Natural killer cell treated with Interleukin-12 subunit alpha and Interleukin-12 subunit beta and Interleukin-15 and Interleukin-18, amount 100 ng/mL, for 72 hours (primary cell): ENCODE data around the gene KCND3. TPM values are rescaled to one million over a fixed set of nuclear protein-coding genes. Genes with fewer than 3 reads are reported as not detected.
A peak's percentile ranks its signal among the peaks of the same experiment; 100 is the strongest.
"Not testable (repeated sequence)": the region's sequence is repeated elsewhere in the genome, so short reads cannot be mapped to it uniquely, and the experiment has no call there.

Experiments used
- ATAC-seq, 2 donors: fragments of 150-1000 bp; cut with Tn5 transposase in 1 of 2; sonication (Bioruptor Pico), chemical (Tn5 transposase) in 1 of 2; 2 replicates each; pipeline ENCODE4 v1.10.0; 2021
- DNase-seq: peaks from one replicate; pipeline ENCODE4 v3.0.0; 2022; ENCODE audit warnings: low spot score
- H3K27ac Mint-ChIP-seq, 2 donors: 1 replicate in 1 of 2; 2 replicates in 1 of 2; pipeline ENCODE4 v1.8.0; 2022; ENCODE audit warnings: mixed read lengths in 2 of 2, mild to moderate bottlenecking in 1 of 2, moderate library complexity in 1 of 2
- H3K27me3 Mint-ChIP-seq, 2 donors: 1 replicate in 1 of 2; 2 replicates in 1 of 2; pipeline ENCODE4 v1.8.0; 2022; ENCODE audit warnings: mixed read lengths in 2 of 2
- H3K36me3 Mint-ChIP-seq: one replicate; pipeline ENCODE4 v1.8.0; 2022; ENCODE audit warnings: mixed read lengths
- H3K4me1 Mint-ChIP-seq, 2 donors: 1 replicate in 1 of 2; 2 replicates in 1 of 2; pipeline ENCODE4 v1.8.0; 2022; ENCODE audit warnings: low read depth in 2 of 2, mixed read lengths in 2 of 2, mild to moderate bottlenecking in 1 of 2
- H3K4me3 Mint-ChIP-seq: one replicate; pipeline ENCODE4 v1.8.0; 2022; ENCODE audit warnings: mixed read lengths
- H3K9me3 Mint-ChIP-seq: 2 replicates; pipeline ENCODE4 v1.8.0; 2022; ENCODE audit warnings: mixed read lengths
- total RNA-seq, 2 donors: library from RNA; stranded (reverse); gene quantifications; one replicate each; pipeline ENCODE4 v1.2.3, GENCODE V29; 2022

The KCND3 gene
- total RNA-seq, 2 donors from 2014 or later = not detected

GRCh38 chr1:111754984-111755330 lies 234.5 kb downstream of the KCND3 start:
- Mint-ChIP-seq H3K27ac (peak overlapping the region; percentile 91), H3K4me3 (peak overlapping the region; percentile 92), H3K4me1 (peaks cover 27 to 30% of the 10 kb centered on the region in 2 donors), H3K27me3 (no peaks in the 10 kb centered on the region), H3K9me3 (no peaks in the 10 kb centered on the region), H3K36me3 (peaks cover 7% of the 10 kb centered on the region)
- ATAC-seq = peak in 1 of 2 donors; percentile 11
- DNase-seq = no peak

DNA sequence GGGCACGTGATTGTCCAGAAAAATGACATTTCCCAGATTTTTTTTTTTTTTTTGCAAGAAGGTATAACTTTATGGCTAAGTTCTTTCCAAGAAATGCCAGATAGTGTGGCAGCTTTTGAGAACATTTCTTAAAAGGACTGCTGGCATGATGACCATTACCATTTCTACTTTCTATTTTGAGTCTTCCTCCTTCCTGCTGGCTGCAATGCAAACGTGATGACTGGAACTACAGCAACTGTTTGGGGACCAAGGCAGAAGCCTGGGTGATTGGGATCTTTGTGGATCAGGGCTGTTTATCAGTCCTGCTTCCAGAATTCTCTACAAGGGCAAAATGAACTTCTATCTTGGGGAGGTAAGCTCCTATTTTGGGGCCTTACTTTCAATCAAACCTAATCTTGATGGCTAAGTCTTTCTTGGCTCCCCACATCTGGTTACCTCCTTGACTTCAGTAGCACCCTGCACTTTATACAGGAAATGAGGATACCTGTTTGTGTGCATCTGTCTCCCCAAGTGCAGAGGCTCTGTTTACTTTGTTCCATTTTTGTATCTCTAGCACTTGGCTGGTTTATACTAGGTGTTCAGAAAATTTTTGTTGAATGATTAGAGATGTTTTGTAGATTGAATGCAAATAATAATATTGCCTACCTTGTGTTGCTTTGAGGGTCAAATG lies 237.4 kb downstream of the KCND3 start:
- Mint-ChIP-seq H3K9me3 (no peaks in the 10 kb centered on the region), H3K36me3 (no peaks in the 10 kb centered on the region), H3K27ac (no peak overlapping the region), H3K27me3 (no peaks in the 10 kb centered on the region), H3K4me3 (no peak overlapping the region), H3K4me1 (peaks cover 26 to 28% of the 10 kb centered on the region in 2 donors)
- DNase-seq (no peak), ATAC-seq (no peak)

- Mint-ChIP-seq H3K4me3 (no peak overlapping the region), H3K4me1 (peaks cover 19 to 20% of the 10 kb centered on the region in 2 donors), H3K9me3 (no peaks in the 10 kb centered on the region), H3K27ac (no peak overlapping the region), H3K36me3 (no peaks in the 10 kb centered on the region), H3K27me3 (no peaks in the 10 kb centered on the region)
- ATAC-seq (no peak), DNase-seq (no peak)
Measured at GRCh38 chr1:111750856-111751255, 238.6 kb downstream of the KCND3 start.

GRCh38 chr1:111749628-111750027 lies 239.8 kb downstream of the KCND3 start:
- ATAC-seq (no peak), DNase-seq (no peak)
- H3K4me1 Mint-ChIP-seq = peaks cover 13% of the 10 kb centered on the region in 2 donors
- H3K9me3 Mint-ChIP-seq = no peaks in the 10 kb centered on the region
- H3K4me3 Mint-ChIP-seq = no peak overlapping the region
- no peaks in the 10 kb centered on the region for H3K27me3 Mint-ChIP-seq
- no peak overlapping the region for H3K27ac Mint-ChIP-seq
- H3K36me3 Mint-ChIP-seq = no peaks in the 10 kb centered on the region

GRCh38 chr1:111747947-111748346 lies 241.5 kb downstream of the KCND3 start:
- H3K4me3 Mint-ChIP-seq = no peak overlapping the region
- no peak overlapping the region for H3K27ac Mint-ChIP-seq
- no peaks in the 10 kb centered on the region for H3K9me3 Mint-ChIP-seq
- no peaks in the 10 kb centered on the region for H3K36me3 Mint-ChIP-seq
- DNase-seq (no peak), ATAC-seq (no peak)
- peaks cover 0 to 3% of the 10 kb centered on the region in 2 donors for H3K27me3 Mint-ChIP-seq
- peaks cover 6 to 7% of the 10 kb centered on the region in 2 donors for H3K4me1 Mint-ChIP-seq

DNA sequence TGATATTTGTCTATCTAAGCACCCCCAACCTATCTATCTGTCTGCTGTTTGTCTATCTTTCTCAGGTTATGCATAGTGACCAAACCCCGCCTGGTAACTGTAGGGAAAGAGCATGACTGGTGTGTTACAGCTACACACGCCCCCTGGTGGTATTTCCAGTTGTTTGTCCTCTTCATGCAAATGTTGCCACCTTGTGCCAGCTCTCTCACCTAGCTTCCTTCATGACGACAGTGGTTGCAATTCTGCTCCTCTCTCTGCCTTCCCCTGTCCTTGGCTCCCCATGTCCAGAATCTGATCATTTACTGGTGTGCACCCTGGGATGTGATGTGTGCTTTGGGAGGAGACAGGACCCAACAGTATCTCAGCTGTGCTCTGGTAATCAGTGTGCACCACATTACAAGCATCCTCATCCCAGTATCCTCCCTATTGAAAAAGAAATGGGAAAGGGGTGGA lies 242.2 kb downstream of the KCND3 start:
- H3K36me3 Mint-ChIP-seq = no peaks in the 10 kb centered on the region
- DNase-seq = peak; percentile 78
- H3K27ac Mint-ChIP-seq = no peak overlapping the region
- H3K4me1 Mint-ChIP-seq = peaks cover 6 to 7% of the 10 kb centered on the region in 2 donors
- peaks cover 0 to 7% of the 10 kb centered on the region in 2 donors for H3K27me3 Mint-ChIP-seq
- no peaks in the 10 kb centered on the region for H3K9me3 Mint-ChIP-seq
- ATAC-seq = peak; percentile 74 to 76
- H3K4me3 Mint-ChIP-seq = no peak overlapping the region

- Mint-ChIP-seq H3K4me1 (peaks cover 6 to 7% of the 10 kb centered on the region in 2 donors), H3K9me3 (no peaks in the 10 kb centered on the region), H3K27ac (no peak overlapping the region), H3K4me3 (no peak overlapping the region), H3K36me3 (no peaks in the 10 kb centered on the region), H3K27me3 (peaks cover 0 to 9% of the 10 kb centered on the region in 2 donors)
- ATAC-seq (no peak), DNase-seq (no peak)
Measured at GRCh38 chr1:111746614-111746999, 242.9 kb downstream of the KCND3 start.

DNA sequence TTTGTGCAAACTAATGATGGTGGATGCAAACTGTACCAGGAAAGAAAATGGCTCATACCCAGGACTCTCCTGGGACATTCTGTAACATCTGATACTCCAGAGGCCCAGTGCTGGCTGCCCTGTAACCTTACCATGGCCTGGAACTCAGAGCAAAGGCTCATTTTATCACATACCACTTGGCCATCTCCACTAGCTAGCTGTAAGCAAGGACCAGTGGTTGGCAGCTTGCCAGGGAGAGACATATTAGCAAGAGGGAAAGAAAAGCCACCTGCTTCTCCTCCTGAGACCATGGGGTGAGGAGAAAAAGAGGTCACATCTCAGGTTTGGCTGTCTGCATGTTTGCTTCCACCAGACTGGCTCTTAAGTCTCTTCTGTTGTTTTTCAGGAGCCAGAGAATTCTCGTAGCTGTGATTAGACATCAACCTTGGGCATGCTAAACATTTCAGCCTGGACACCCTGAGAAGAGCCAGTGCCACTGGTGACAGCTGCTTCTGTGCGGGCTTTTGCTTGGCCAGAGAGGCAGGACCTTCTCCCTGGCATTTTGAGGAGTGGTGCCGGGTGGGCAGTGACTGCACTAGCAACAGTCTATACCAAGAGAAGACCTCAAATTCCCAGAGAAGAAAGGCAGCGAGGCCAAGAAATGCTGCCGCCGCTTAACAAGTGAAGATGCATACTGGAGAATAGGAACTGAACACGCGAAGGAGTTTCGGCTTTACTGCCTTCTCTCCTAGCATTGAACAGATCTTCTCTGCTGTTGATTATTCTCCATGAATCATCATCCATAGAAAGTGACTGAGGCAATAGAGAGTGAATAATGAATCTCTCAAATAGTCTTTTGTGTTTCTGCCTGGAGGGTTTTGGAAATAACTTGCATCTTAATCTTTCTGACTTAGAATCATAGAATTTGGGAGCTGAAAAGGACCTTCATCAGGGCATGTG lies 243.5 kb downstream of the KCND3 start:
- no peak for DNase-seq
- Mint-ChIP-seq H3K27me3 (peaks cover under 1 to 12% of the 10 kb centered on the region in 2 donors), H3K4me1 (peaks cover 6 to 9% of the 10 kb centered on the region in 2 donors), H3K27ac (no peak overlapping the region), H3K36me3 (no peaks in the 10 kb centered on the region), H3K4me3 (no peak overlapping the region), H3K9me3 (no peaks in the 10 kb centered on the region)
- ATAC-seq = no peak

- Mint-ChIP-seq H3K27me3 (peaks cover 14 to 22% of the 10 kb centered on the region in 2 donors), H3K4me1 (peaks cover 15 to 17% of the 10 kb centered on the region in 2 donors)
- no peak for ATAC-seq
Measured at GRCh38 chr1:111743679-111744101, 245.8 kb downstream of the KCND3 start.

DNA sequence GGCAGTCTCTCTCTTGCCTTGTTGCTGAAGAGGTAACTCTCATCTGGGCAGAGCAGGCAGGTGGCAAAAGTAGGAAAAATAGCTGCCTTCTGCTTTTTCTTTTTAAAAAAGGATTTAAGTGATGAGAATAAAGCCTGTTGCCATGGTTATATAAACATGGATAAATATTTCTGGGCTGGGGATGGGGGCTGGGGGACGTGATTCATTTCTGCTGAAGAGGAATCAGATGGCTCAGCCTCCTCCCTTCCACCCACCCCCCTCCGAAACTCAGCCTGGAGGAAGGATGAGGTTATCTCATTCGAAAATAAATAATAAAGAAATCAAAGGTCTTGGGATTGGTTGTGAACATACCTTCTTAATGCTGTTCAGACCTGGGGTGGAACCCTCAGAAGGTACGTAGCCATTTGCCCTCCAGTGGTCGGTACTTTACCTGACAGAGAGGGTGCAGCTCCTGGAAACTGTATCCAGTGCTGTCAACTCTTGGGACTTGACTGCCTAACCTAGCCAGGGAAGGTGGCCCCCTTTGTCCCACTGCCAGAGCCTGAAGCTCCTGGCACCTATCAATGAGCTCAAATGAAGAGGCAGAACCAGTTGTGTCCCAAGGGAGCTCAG lies 246.4 kb downstream of the KCND3 start:
- no peak for ATAC-seq
- Mint-ChIP-seq H3K4me1 (peaks cover 19 to 20% of the 10 kb centered on the region in 2 donors), H3K4me3 (no peak overlapping the region), H3K27me3 (peaks cover 16 to 24% of the 10 kb centered on the region in 2 donors), H3K9me3 (no peaks in the 10 kb centered on the region), H3K36me3 (no peaks in the 10 kb centered on the region), H3K27ac (no peak overlapping the region)
- DNase-seq = no peak

More at GRCh38 chr1:111743679-111744101, 245.8 kb downstream of the KCND3 start:
- Mint-ChIP-seq H3K4me3 (no peak overlapping the region), H3K9me3 (no peaks in the 10 kb centered on the region), H3K36me3 (no peaks in the 10 kb centered on the region), H3K27ac (no peak overlapping the region)
- DNase-seq = no peak

DNA sequence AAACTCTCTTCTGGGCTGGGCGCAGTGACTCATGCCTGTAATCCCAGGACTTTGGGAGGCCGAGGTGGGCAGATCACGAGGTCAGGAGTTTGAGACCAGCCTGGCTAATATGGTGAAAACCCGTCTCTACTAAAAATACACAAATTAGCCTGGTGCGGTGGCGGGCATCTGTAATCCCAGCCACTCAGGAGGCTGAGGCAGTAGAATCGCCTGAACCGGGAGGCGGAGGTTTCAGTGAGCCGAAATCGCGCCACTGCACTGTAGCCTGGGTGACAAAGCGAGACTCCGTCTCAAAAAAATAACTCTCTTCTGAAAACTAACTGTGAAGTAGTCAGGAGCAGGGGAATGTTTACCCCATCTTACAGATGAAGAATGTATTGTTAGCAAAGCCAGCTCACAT lies 247.2 kb downstream of the KCND3 start:
- H3K36me3 Mint-ChIP-seq, H3K9me3 Mint-ChIP-seq, ATAC-seq, H3K27ac Mint-ChIP-seq, DNase-seq, H3K4me3 Mint-ChIP-seq: not testable (repeated sequence)
- peaks cover 23 to 31% of the 10 kb centered on the region in 2 donors for H3K27me3 Mint-ChIP-seq
- peaks cover 22 to 23% of the 10 kb centered on the region in 2 donors for H3K4me1 Mint-ChIP-seq

- Mint-ChIP-seq H3K4me1 (peaks cover 21 to 22% of the 10 kb centered on the region in 2 donors), H3K4me3 (peak overlapping the region; percentile 95), H3K27me3 (peaks cover 25 to 36% of the 10 kb centered on the region in 2 donors), H3K9me3 (no peaks in the 10 kb centered on the region), H3K27ac (peak overlapping the region in 1 of 2 donors; percentile 81), H3K36me3 (no peaks in the 10 kb centered on the region)
- no peak for ATAC-seq
- no peak for DNase-seq
Measured at GRCh38 chr1:111739925-111740765, 249.3 kb downstream of the KCND3 start.
